Liver (tissue), 9 donors: ENCODE results near the gene PRSS27. TPM values are rescaled to one million over a fixed set of nuclear protein-coding genes. Genes with fewer than 3 reads are reported as not detected.

Experiments
- DNase-seq: peaks from one replicate; pipeline ENCODE4 v3.0.0-alpha.2; 2017; ENCODE audit warnings: low spot score
- H3K27ac ChIP-seq, 2 donors: one replicate each; pipeline ENCODE4 v1.7.0; 2013; ENCODE audit warnings: inconsistent platforms in 2 of 2, low read length in 2 of 2, control low read depth in 1 of 2, low read depth in 1 of 2, mild to moderate bottlenecking in 1 of 2
- H3K27me3 ChIP-seq, 4 donors: one replicate each; pipeline versions ENCODE4 v1.6.1 to v1.7.0; 2013; ENCODE audit warnings: low read length in 3 of 4, inconsistent platforms in 1 of 4, mild to moderate bottlenecking in 1 of 4, moderate library complexity in 1 of 4; ENCODE audit not compliant: control insufficient read depth in 4 of 4, insufficient read depth in 4 of 4
- H3K36me3 ChIP-seq, 4 donors: one replicate each; pipeline versions ENCODE4 v1.6.1 to v1.7.0; 2013; ENCODE audit warnings: low read length in 3 of 4, mild to moderate bottlenecking in 3 of 4, low read depth in 1 of 4, moderate library complexity in 1 of 4; ENCODE audit not compliant: control insufficient read depth in 4 of 4, insufficient read depth in 3 of 4
- H3K4me1 ChIP-seq, 4 donors: one replicate each; pipeline versions ENCODE4 v1.6.1 to v1.7.0; 2013; ENCODE audit warnings: low read length in 3 of 4, mild to moderate bottlenecking in 3 of 4, moderate library complexity in 1 of 4; ENCODE audit not compliant: control insufficient read depth in 4 of 4, insufficient read depth in 4 of 4
- H3K4me3 ChIP-seq, 3 donors: one replicate each; pipeline versions ENCODE4 v1.6.1 to v1.7.0; 2013; ENCODE audit warnings: low read length in 3 of 3, control low read depth in 1 of 3, low read depth in 1 of 3, mild to moderate bottlenecking in 1 of 3
- H3K9ac ChIP-seq, 2 donors: one replicate each; pipeline ENCODE4 v1.7.0; 2013; ENCODE audit warnings: low read length in 2 of 2, mild to moderate bottlenecking in 2 of 2, moderate library complexity in 2 of 2, control low read depth in 1 of 2, low read depth in 1 of 2
- H3K9me3 ChIP-seq, 4 donors: one replicate each; pipeline versions ENCODE4 v1.6.1 to v1.7.0; 2013; ENCODE audit warnings: low read length in 3 of 4; ENCODE audit not compliant: control insufficient read depth in 4 of 4
- CTCF ChIP-seq: fragments of 150-350 bp; IDR thresholded peaks from 2 replicates; pipeline ENCODE4 v1.5.1; 2017; ENCODE audit warnings: improper control_type of control experiment, low read depth, low read length; ENCODE audit not compliant: missing input control
- EGR1 ChIP-seq, 2 donors: IDR thresholded peaks; 2 replicates each; pipeline ENCODE4 v1.6.1; 2016 to 2018; ENCODE audit warnings: antibody characterized with exemption in 2 of 2, low read depth in 2 of 2
- FOXA2 ChIP-seq: IDR thresholded peaks from 2 replicates; pipeline ENCODE4 v1.6.1; 2016; ENCODE audit warnings: antibody characterized with exemption
- GABPA ChIP-seq, 2 donors: IDR thresholded peaks in 1 of 2; conservative IDR thresholded peaks in 1 of 2; 2 replicates each; pipeline ENCODE4 v1.6.1; 2016; ENCODE audit warnings: antibody characterized with exemption in 2 of 2, mild to moderate bottlenecking in 1 of 2, moderate library complexity in 1 of 2
- HNF4A ChIP-seq, 2 donors: conservative IDR thresholded peaks; 2 replicates each; pipeline ENCODE4 v1.6.1; 2016; ENCODE audit warnings: antibody characterized with exemption in 2 of 2, mild to moderate bottlenecking in 2 of 2
- HNF4G ChIP-seq: IDR thresholded peaks from 2 replicates; pipeline ENCODE4 v1.6.1; 2016; ENCODE audit warnings: antibody characterized with exemption
- JUND ChIP-seq, 2 donors: IDR thresholded peaks; 2 replicates each; pipeline ENCODE4 v1.6.1; 2016; ENCODE audit warnings: antibody characterized with exemption in 2 of 2
- NR2F2 ChIP-seq: IDR thresholded peaks from 2 replicates; pipeline ENCODE4 v1.6.1; 2016; ENCODE audit warnings: antibody characterized with exemption
- RAD21 ChIP-seq, 2 donors: IDR thresholded peaks; 2 replicates each; pipeline ENCODE4 v1.6.1; 2016; ENCODE audit warnings: antibody characterized with exemption in 2 of 2, mild to moderate bottlenecking in 2 of 2
- RXRA ChIP-seq, 2 donors: IDR thresholded peaks; 2 replicates each; pipeline ENCODE4 v1.6.1; 2017 to 2018; ENCODE audit warnings: antibody characterized with exemption in 2 of 2, mild to moderate bottlenecking in 1 of 2
- SP1 ChIP-seq: IDR thresholded peaks from 2 replicates; pipeline ENCODE4 v1.6.1; 2018; ENCODE audit warnings: antibody characterized with exemption, mild to moderate bottlenecking
- TAF1 ChIP-seq: conservative IDR thresholded peaks from 2 replicates; pipeline ENCODE4 v1.6.1; 2016; ENCODE audit warnings: antibody characterized with exemption, mild to moderate bottlenecking
- ZBTB33 ChIP-seq: IDR thresholded peaks from 2 replicates; pipeline ENCODE4 v1.6.1; 2016; ENCODE audit warnings: antibody characterized with exemption
- WGBS: extraction: QIAGEN DNeasy Blood & Tissue Kit; methylation state at CpG from one replicate; pipeline ENCODE4 v1.1.7; 2013; 5-methylcytosine and 5-hydroxymethylcytosine counted together
- polyA plus RNA-seq, 2 donors: library from polyadenylated mRNA; stranded (reverse) in 1 of 2; unstranded in 1 of 2; fragments of 200-250 nt in 1 of 2; fragments of >200 nt in 1 of 2; fragmentation: Nextera tagmentation in 1 of 2; extraction: Ambion mirVana in 1 of 2; gene quantifications; one replicate each; pipeline versions ENCODE4 v1.2.1 to v1.2.3, GENCODE V29; 2013 to 2015
- total RNA-seq, 2 donors: library from RNA; depleted of rRNA; stranded (reverse); fragments of >200 nt; gene quantifications; one replicate each; pipeline ENCODE4 v1.2.3, GENCODE V29; 2014
- TF ChIP-seq, protein P1 (sequence below): IDR thresholded peaks from 2 replicates; pipeline ENCODE4 v1.6.1; 2016; ENCODE audit warnings: antibody characterized with exemption, mild to moderate bottlenecking
- TF ChIP-seq, protein P2 (sequence below): IDR thresholded peaks from 2 replicates; pipeline ENCODE4 v1.6.1; 2016; ENCODE audit warnings: antibody characterized with exemption
- TF ChIP-seq, protein P3 (sequence below): IDR thresholded peaks from 2 replicates; pipeline ENCODE4 v1.6.1; 2016; ENCODE audit warnings: antibody characterized with exemption
- donor health status: healthy.
- donor health status: healthy.
- donor health status: healthy.
- donor health status: healthy.
- donor health status: healthy.

PRSS27 gene
- total and polyA plus RNA-seq, 4 donors = 0.05 to 1.5 (median 0.22) TPM; not detected in 1

- H3K9ac ChIP-seq = no peak overlapping the region
- peaks cover 11 to 48% (median 45%) of the 10 kb centered on the region in 4 donors for H3K36me3 ChIP-seq
- no peaks in the 10 kb centered on the region for H3K27me3 ChIP-seq
- no peak for DNase-seq
- TF ChIP-seq, protein P1, sequence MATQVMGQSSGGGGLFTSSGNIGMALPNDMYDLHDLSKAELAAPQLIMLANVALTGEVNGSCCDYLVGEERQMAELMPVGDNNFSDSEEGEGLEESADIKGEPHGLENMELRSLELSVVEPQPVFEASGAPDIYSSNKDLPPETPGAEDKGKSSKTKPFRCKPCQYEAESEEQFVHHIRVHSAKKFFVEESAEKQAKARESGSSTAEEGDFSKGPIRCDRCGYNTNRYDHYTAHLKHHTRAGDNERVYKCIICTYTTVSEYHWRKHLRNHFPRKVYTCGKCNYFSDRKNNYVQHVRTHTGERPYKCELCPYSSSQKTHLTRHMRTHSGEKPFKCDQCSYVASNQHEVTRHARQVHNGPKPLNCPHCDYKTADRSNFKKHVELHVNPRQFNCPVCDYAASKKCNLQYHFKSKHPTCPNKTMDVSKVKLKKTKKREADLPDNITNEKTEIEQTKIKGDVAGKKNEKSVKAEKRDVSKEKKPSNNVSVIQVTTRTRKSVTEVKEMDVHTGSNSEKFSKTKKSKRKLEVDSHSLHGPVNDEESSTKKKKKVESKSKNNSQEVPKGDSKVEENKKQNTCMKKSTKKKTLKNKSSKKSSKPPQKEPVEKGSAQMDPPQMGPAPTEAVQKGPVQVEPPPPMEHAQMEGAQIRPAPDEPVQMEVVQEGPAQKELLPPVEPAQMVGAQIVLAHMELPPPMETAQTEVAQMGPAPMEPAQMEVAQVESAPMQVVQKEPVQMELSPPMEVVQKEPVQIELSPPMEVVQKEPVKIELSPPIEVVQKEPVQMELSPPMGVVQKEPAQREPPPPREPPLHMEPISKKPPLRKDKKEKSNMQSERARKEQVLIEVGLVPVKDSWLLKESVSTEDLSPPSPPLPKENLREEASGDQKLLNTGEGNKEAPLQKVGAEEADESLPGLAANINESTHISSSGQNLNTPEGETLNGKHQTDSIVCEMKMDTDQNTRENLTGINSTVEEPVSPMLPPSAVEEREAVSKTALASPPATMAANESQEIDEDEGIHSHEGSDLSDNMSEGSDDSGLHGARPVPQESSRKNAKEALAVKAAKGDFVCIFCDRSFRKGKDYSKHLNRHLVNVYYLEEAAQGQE = no peak
- TF ChIP-seq SP1 (no peak), RXRA (IDR thresholded peaks at IDR 0.05) (no peak), ZBTB33 (no peak), TAF1 (no peak), GABPA (IDR thresholded peaks at IDR 0.05 in 1 of 2, conservative IDR thresholded peaks at IDR 0.05 in 1 of 2) (no peak), NR2F2 (no peak), CTCF (no peak), RAD21 (IDR thresholded peaks at IDR 0.05) (no peak), HNF4A (conservative IDR thresholded peaks at IDR 0.05) (no peak), JUND (IDR thresholded peaks at IDR 0.05) (no peak), FOXA2 (no peak), HNF4G (no peak), EGR1 (IDR thresholded peaks at IDR 0.05; ENCODE audit: low read depth in 2 of 2) (no peak)
- TF ChIP-seq, protein P2, sequence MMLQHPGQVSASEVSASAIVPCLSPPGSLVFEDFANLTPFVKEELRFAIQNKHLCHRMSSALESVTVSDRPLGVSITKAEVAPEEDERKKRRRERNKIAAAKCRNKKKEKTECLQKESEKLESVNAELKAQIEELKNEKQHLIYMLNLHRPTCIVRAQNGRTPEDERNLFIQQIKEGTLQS = no peak
- TF ChIP-seq, protein P3, sequence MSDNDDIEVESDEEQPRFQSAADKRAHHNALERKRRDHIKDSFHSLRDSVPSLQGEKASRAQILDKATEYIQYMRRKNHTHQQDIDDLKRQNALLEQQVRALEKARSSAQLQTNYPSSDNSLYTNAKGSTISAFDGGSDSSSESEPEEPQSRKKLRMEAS = no peak
- H3K4me1 ChIP-seq = peaks cover 12 to 44% (median 25%) of the 10 kb centered on the region in 4 donors
- H3K9me3 ChIP-seq = no peaks in the 10 kb centered on the region
- H3K27ac ChIP-seq = no peak overlapping the region
- H3K4me3 ChIP-seq = no peak overlapping the region
- 93% methylated on average over 30 of the region's 30 CpGs for WGBS
Observed at GRCh38 chr16:2756288-2757015, 36.4 kb upstream of the PRSS27 start.
